ENCODE data around the gene ABCC10. TPM values are rescaled to one million over a fixed set of nuclear protein-coding genes. Genes with fewer than 3 reads are reported as not detected.
"Not testable (repeated sequence)": the region's sequence is repeated elsewhere in the genome, so short reads cannot be mapped to it uniquely, and the experiment has no call there.

Gene ABCC10
- total RNA-seq, 1 donor from 2014 or later: 55.8 TPM

DNA sequence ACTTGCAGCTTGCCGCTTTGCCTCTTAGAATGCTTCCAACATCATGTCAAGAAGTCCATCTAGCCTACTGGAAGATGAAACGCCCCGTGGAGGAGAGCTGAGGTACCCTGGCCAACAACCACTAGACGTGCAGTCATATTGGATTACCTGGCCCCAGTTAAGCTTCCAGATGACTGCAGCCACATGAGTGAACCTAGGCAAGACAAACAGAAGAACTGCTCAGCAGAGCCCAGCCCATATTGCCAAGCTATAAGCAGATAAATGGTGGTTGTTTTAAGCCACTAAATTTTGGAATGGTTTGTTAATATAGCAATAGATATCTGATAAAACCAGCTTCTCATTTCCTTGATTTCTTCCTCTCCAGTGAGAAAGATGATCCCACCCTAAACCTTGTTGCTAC lies 32.7 kb downstream of the ABCC10 start:
- peaks cover 46% of the 10 kb centered on the region for H3K27me3 Mint-ChIP-seq (ENCODE audit: low read depth)
- no peak overlapping the region for H3K27ac Mint-ChIP-seq
- peaks cover 10% of the 10 kb centered on the region for H3K4me1 Mint-ChIP-seq
- no peak for DNase-seq (ENCODE audit: low spot score in 2 of 2, unreplicated experiment in 2 of 2)
- TF ChIP-seq, protein P1, sequence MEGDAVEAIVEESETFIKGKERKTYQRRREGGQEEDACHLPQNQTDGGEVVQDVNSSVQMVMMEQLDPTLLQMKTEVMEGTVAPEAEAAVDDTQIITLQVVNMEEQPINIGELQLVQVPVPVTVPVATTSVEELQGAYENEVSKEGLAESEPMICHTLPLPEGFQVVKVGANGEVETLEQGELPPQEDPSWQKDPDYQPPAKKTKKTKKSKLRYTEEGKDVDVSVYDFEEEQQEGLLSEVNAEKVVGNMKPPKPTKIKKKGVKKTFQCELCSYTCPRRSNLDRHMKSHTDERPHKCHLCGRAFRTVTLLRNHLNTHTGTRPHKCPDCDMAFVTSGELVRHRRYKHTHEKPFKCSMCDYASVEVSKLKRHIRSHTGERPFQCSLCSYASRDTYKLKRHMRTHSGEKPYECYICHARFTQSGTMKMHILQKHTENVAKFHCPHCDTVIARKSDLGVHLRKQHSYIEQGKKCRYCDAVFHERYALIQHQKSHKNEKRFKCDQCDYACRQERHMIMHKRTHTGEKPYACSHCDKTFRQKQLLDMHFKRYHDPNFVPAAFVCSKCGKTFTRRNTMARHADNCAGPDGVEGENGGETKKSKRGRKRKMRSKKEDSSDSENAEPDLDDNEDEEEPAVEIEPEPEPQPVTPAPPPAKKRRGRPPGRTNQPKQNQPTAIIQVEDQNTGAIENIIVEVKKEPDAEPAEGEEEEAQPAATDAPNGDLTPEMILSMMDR (IDR thresholded peaks at IDR 0.05; ENCODE audit: unreplicated experiment): no peak
- H3K9me3 Mint-ChIP-seq: no peaks in the 10 kb centered on the region
- H3K4me3 Mint-ChIP-seq: no peak overlapping the region
- no peaks in the 10 kb centered on the region for H3K36me3 Mint-ChIP-seq

DNA sequence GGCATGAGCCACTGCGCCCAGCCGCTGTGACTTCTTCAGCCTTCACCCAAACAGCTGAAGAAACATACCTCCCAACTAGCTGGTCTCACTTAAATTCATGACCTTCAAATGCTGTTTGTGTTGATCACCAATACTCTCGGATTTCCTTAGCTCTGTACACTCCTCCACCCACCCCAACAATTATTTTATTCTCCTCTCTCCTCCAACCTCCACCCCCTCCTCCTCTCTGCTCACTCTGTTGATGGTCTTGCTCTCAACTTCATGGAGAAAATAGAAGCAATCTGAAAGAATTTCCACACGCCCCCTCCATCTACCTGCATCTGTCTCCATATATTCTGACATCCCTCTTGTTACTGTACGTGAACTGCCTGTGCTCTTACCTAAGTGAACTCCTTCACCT lies 34.6 kb downstream of the ABCC10 start:
- peaks cover 2% of the 10 kb centered on the region for H3K4me1 Mint-ChIP-seq
- H3K9me3 Mint-ChIP-seq: no peaks in the 10 kb centered on the region
- no peak overlapping the region for H3K27ac Mint-ChIP-seq
- no peaks in the 10 kb centered on the region for H3K36me3 Mint-ChIP-seq
- H3K27me3 Mint-ChIP-seq (ENCODE audit: low read depth): peaks cover 32% of the 10 kb centered on the region
- DNase-seq (ENCODE audit: low spot score in 2 of 2, unreplicated experiment in 2 of 2): no peak
- no peak overlapping the region for H3K4me3 Mint-ChIP-seq
- TF ChIP-seq, protein P1 (IDR thresholded peaks at IDR 0.05; ENCODE audit: unreplicated experiment): no peak

DNA sequence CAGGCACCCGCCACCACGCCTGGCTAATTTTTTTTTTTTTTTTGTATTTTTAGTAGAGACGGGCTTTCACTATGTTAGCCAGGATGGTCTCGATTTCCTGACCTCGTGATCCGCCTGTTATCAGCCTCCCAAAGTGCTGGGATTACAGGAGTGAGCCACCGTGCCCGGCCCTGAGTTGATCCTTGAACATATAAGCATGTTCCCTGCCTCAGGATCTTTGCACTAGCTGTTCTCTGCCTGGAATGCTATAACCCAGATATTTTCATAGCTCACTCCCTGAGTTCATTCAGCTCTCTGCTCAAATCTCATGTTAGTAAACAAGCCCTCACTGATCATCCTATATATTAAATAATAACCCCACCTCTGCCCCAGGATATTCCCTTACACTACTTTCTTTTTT lies 37.0 kb downstream of the ABCC10 start:
- Mint-ChIP-seq H3K9me3 (no peaks in the 10 kb centered on the region), H3K4me3 (no peak overlapping the region), H3K36me3 (no peaks in the 10 kb centered on the region), H3K27me3 (ENCODE audit: low read depth) (peaks cover 25% of the 10 kb centered on the region), H3K27ac (no peak overlapping the region), H3K4me1 (no peaks in the 10 kb centered on the region)
- DNase-seq (ENCODE audit: low spot score in 2 of 2, unreplicated experiment in 2 of 2): no peak
- TF ChIP-seq, protein P1 (IDR thresholded peaks at IDR 0.05; ENCODE audit: unreplicated experiment): no peak

DNA sequence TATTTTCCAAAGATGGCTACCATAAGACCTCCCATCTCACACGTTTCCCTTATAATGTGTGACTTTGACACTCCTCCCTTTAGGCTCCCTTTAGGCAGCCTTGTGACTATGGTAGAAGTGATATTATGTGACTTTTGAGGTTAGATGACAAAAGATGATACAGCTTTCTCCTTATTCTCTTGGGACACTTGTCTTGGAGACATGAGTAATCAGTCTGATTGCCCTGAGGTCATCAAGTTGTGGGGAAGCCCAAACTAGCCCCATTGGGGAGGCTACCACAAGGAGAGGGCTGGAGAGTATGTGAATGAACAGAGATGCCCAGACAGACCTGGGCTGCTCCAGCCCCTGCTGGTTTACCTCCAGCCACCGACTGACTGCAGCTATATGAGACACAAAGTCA lies 38.6 kb downstream of the ABCC10 start:
- TF ChIP-seq, protein P1 (IDR thresholded peaks at IDR 0.05; ENCODE audit: unreplicated experiment): no peak

DNA sequence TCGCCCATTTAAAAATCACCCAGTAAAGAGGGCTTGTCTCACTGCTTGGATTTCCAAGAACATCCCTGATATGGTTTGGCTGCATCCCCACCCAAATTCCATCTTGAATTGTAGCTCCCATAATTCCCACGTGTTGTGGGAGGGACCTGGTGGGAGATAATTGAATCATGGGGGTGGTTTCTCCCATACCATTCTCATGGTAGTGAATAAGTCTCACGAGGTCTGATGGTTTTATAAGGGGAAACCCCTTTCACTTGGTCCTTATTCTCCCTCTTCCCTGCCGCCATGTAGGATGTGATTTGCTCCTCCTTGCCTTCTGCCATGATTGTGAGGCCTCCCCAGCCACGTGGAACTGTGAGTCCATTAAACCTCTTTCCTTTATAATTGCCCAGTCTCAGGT lies 39.9 kb downstream of the ABCC10 start:
- DNase-seq (ENCODE audit: low spot score in 2 of 2, unreplicated experiment in 2 of 2); H3K4me3 Mint-ChIP-seq; H3K36me3 Mint-ChIP-seq; H3K9me3 Mint-ChIP-seq; H3K27ac Mint-ChIP-seq; H3K4me1 Mint-ChIP-seq: not testable (repeated sequence)
- peaks cover 11% of the 10 kb centered on the region for H3K27me3 Mint-ChIP-seq (ENCODE audit: low read depth)

More for the DNA sequence above, 38.6 kb downstream of the ABCC10 start:
- Mint-ChIP-seq H3K36me3 (no peaks in the 10 kb centered on the region), H3K4me3 (no peak overlapping the region), H3K27ac (no peak overlapping the region), H3K9me3 (no peaks in the 10 kb centered on the region), H3K27me3 (ENCODE audit: low read depth) (peaks cover 17% of the 10 kb centered on the region), H3K4me1 (no peaks in the 10 kb centered on the region)
- DNase-seq (ENCODE audit: low spot score in 2 of 2, unreplicated experiment in 2 of 2): no peak

DNA sequence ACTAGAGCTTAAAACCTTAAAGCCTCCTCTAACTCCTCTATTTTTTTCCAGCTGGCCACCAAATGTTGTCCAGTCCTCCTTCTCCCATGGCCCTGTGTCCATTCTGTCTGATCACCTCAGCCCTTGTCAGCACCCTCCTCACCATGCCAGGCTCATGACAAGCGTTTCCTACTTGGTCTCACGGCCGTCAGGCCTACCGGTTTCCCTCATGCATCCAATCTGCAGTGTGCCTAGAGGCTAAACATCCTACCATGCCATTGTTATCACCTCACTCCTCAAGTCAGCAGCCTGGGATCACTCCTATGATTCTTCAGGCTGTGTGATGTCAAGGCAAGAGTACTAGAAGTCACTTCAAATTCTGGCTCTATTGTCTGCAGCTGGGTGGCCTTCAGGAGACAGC lies 40.4 kb downstream of the ABCC10 start:
- TF ChIP-seq, protein P1 (IDR thresholded peaks at IDR 0.05; ENCODE audit: unreplicated experiment): no peak
- H3K36me3 Mint-ChIP-seq: no peaks in the 10 kb centered on the region
- H3K27ac Mint-ChIP-seq: no peak overlapping the region
- H3K4me3 Mint-ChIP-seq: no peak overlapping the region
- no peaks in the 10 kb centered on the region for H3K9me3 Mint-ChIP-seq
- H3K4me1 Mint-ChIP-seq: no peaks in the 10 kb centered on the region
- peaks cover 6% of the 10 kb centered on the region for H3K27me3 Mint-ChIP-seq (ENCODE audit: low read depth)
- DNase-seq (ENCODE audit: low spot score in 2 of 2, unreplicated experiment in 2 of 2): no peak

Data from mesothelial cell of epicardium (in vitro differentiated cells).